GM12801 (cell line): ENCODE results near the gene HIVEP2.

Experiments
- CTCF ChIP-seq: IDR thresholded peaks from one replicate; pipeline ENCODE4 v1.5.1; 2011; ENCODE audit warnings: control low read depth; ENCODE audit not compliant: insufficient read length; ENCODE audit errors: extremely low read depth

Gene HIVEP2

GRCh38 chr6:142809947-142810346 is 135.0 kb downstream of the HIVEP2 start:
- TF ChIP-seq CTCF = no peak

GRCh38 chr6:142808405-142809061 is 136.4 kb downstream of the HIVEP2 start:
- no peak for TF ChIP-seq CTCF

DNA sequence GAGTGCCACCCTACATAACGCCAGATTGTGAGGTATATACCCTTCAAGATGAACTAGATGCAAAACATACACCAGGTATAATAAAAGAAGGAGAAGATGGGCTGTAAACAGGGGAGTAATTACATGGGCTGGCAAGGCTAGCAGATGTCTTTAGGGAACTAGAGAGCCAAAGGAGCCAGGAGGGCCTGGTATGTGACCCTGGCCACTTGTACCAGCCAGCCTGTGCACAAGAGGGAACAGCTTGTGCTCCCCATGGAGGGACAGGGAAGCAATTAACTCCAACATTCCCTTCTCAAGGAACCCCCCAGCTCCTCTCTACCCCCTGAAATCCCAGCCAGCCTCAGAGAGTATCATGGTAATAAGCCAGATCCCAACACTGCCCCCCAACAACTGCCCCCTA is 139.9 kb downstream of the HIVEP2 start:
- TF ChIP-seq CTCF = no peak

DNA sequence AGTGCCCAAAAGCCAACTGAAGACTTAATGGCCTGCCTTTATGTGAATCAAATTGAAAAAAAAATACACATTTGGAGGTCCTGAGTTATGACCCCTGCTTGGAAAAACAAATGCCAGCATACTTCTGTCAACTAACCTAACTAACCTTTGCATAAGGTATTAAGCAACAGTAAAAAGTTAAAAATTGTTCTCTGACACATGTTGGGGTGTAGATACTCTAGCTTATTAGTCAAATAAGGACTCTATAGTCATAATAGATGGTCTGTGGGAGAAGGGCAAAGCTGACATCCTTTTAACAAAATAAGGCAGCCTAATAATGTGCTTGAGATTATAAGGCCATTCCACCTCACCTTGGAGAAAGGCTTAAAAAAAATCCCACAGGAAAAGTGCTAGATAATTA is 140.5 kb downstream of the HIVEP2 start:
- TF ChIP-seq CTCF = no peak

DNA sequence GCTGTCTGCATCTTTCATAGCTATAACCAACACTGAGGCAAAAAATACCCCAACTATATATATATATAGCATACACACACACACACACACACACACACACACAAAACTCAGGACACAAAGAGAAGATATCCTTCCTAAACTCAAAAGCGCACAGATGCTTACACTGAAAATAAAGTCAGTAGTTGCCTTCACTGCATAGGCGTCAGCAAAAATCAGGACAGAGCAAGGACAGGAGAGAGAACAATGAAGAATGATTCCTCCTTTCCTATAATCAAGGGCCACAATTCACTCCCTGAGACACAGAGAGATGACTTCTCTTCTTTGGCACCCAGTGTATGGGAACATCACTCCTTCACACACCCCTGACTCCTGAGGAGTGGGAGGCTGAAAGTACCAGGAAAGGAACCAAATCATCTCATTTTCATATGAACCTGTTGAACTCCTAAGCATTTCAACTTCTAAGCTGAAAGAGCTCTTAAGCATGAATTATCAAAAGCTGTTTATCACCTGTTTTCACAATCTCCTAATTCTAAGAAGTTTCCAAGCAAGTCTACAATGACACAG is 141.4 kb downstream of the HIVEP2 start:
- TF ChIP-seq CTCF = no peak

DNA sequence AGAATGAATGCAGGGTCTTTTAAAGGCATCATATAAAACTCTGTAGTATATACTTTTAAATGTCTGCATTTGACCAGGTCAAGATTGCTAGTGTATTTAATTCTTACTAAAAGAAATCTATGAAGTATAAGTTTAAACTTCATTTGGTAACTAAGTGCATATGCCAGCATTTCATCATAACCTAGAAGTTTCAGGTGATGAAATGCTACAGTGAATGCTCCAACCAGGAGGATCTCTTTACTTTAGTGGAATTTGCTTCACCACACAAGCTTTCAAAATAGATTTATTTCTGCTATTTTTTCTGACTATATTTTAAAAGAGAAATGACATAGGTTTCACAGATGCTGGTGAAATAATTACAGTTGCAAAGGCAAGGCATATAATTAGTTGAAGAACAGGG is 141.9 kb downstream of the HIVEP2 start:
- no peak for TF ChIP-seq CTCF

DNA sequence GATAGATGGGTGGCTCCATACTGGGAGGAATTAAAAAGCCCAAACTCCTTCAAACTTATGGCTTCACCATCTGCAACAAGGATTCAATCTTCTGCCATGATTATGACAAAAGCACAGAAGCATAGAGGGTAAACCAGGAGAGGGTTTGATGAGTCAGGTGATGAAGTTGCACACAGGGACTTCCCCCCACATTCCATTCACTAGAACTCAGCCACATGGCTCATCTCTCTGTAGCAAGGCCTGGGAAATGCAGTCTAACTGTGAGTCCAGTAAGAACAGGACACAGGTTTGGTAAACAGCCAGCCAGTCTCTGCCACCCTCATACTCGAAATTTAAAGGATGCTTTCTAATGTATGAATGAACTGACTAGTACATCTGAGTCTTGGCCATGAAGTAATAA is 142.9 kb downstream of the HIVEP2 start:
- no peak for TF ChIP-seq CTCF
